ENCODE results near the gene CLUH.

CLUH gene

GRCh38 chr17:2731807-2732206 lies 20.2 kb upstream of the CLUH start:
- no peak for TF ChIP-seq CTCF (conservative IDR thresholded peaks at IDR 0.05; ENCODE audit: control insufficient read depth, insufficient read depth, low read depth, low read length)
- no peak overlapping the region for H3K4me3 ChIP-seq (ENCODE audit: control insufficient read depth, low read depth, low read length)
- no peak for DNase-seq (ENCODE audit: low read depth)

GRCh38 chr17:2730764-2731353 lies 19.3 kb upstream of the CLUH start:
- DNase-seq (ENCODE audit: low read depth), result no peak

GRCh38 chr17:2724784-2725164 lies 13.2 kb upstream of the CLUH start:
- DNase-seq (ENCODE audit: low read depth), result peak; percentile 37
- no peak overlapping the region for H3K4me3 ChIP-seq (ENCODE audit: control insufficient read depth, low read depth, low read length)

More at GRCh38 chr17:2730764-2731353, 19.3 kb upstream of the CLUH start:
- no peak overlapping the region for H3K4me3 ChIP-seq (ENCODE audit: control insufficient read depth, low read depth, low read length)
- no peak for TF ChIP-seq CTCF (conservative IDR thresholded peaks at IDR 0.05; ENCODE audit: control insufficient read depth, insufficient read depth, low read depth, low read length)

GRCh38 chr17:2723997-2724783 lies 12.6 kb upstream of the CLUH start:
- no peak overlapping the region for H3K4me3 ChIP-seq (ENCODE audit: control insufficient read depth, low read depth, low read length)
- no peak for DNase-seq (ENCODE audit: low read depth)

More at GRCh38 chr17:2724784-2725164, 13.2 kb upstream of the CLUH start:
- TF ChIP-seq CTCF (conservative IDR thresholded peaks at IDR 0.05; ENCODE audit: control insufficient read depth, insufficient read depth, low read depth, low read length), result no peak

GRCh38 chr17:2723505-2723996 lies 12.0 kb upstream of the CLUH start:
- no peak for DNase-seq (ENCODE audit: low read depth)
- TF ChIP-seq CTCF (conservative IDR thresholded peaks at IDR 0.05; ENCODE audit: control insufficient read depth, insufficient read depth, low read depth, low read length), result no peak
- H3K4me3 ChIP-seq (ENCODE audit: control insufficient read depth, low read depth, low read length), result no peak overlapping the region

More at GRCh38 chr17:2723997-2724783, 12.6 kb upstream of the CLUH start:
- no peak for TF ChIP-seq CTCF (conservative IDR thresholded peaks at IDR 0.05; ENCODE audit: control insufficient read depth, insufficient read depth, low read depth, low read length)

GRCh38 chr17:2722611-2723010 lies 11.0 kb upstream of the CLUH start:
- TF ChIP-seq CTCF (conservative IDR thresholded peaks at IDR 0.05; ENCODE audit: control insufficient read depth, insufficient read depth, low read depth, low read length), result no peak
- H3K4me3 ChIP-seq (ENCODE audit: control insufficient read depth, low read depth, low read length), result no peak overlapping the region
- no peak for DNase-seq (ENCODE audit: low read depth)
